ENCODE results near the gene ISCU.

DNA sequence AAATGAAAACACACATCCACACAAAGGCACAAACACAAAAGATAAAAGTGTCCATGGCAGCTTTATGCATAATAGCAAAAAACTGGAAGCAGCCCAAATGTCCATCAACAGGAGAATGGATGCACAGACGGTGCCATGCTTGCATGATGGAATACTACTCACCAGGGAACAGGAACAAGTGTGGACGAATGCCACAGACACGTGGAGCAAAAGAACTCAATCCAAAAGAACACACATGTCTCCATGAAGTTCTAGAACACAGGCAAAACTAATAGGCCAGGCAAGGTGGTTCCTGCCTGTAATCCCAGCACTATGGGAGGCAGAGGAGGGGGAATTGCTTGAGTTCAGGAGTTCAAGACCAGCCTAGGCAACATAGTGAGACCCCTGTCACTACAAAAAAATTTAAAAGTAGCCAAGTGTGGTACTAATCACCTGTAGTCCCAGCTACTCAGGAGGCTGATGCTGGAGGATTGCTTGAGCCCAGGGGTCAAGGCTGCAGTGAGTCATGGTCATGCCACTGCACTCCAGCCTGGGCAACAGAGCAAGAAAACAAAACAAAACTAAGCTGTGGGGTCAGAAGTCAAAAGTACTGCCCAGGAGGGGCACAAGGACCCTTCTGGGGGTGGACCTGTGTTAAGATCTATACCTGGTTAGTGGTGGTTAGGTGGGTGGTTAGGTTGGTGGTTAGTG, 42.7 kb downstream of the ISCU start:
- TF ChIP-seq, protein P1, sequence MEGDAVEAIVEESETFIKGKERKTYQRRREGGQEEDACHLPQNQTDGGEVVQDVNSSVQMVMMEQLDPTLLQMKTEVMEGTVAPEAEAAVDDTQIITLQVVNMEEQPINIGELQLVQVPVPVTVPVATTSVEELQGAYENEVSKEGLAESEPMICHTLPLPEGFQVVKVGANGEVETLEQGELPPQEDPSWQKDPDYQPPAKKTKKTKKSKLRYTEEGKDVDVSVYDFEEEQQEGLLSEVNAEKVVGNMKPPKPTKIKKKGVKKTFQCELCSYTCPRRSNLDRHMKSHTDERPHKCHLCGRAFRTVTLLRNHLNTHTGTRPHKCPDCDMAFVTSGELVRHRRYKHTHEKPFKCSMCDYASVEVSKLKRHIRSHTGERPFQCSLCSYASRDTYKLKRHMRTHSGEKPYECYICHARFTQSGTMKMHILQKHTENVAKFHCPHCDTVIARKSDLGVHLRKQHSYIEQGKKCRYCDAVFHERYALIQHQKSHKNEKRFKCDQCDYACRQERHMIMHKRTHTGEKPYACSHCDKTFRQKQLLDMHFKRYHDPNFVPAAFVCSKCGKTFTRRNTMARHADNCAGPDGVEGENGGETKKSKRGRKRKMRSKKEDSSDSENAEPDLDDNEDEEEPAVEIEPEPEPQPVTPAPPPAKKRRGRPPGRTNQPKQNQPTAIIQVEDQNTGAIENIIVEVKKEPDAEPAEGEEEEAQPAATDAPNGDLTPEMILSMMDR (IDR thresholded peaks at IDR 0.05; ENCODE audit: low read depth, low read length): no peak
- TF ChIP-seq EZH2phosphoT487 (IDR thresholded peaks at IDR 0.05; ENCODE audit: low read depth): no peak

Data from OCI-LY3 (cell line).